ENCODE measurements around the gene ASF1A. TPM values are rescaled to one million over a fixed set of nuclear protein-coding genes. Genes with fewer than 3 reads are reported as not detected.

Gene ASF1A
- total and polyA plus RNA-seq, 10 of the 15 experiments (the other 5 are each of a cell fraction or from before 2014, with no cell fraction given) = 23.7 to 103 (median 31.5) TPM

DNA sequence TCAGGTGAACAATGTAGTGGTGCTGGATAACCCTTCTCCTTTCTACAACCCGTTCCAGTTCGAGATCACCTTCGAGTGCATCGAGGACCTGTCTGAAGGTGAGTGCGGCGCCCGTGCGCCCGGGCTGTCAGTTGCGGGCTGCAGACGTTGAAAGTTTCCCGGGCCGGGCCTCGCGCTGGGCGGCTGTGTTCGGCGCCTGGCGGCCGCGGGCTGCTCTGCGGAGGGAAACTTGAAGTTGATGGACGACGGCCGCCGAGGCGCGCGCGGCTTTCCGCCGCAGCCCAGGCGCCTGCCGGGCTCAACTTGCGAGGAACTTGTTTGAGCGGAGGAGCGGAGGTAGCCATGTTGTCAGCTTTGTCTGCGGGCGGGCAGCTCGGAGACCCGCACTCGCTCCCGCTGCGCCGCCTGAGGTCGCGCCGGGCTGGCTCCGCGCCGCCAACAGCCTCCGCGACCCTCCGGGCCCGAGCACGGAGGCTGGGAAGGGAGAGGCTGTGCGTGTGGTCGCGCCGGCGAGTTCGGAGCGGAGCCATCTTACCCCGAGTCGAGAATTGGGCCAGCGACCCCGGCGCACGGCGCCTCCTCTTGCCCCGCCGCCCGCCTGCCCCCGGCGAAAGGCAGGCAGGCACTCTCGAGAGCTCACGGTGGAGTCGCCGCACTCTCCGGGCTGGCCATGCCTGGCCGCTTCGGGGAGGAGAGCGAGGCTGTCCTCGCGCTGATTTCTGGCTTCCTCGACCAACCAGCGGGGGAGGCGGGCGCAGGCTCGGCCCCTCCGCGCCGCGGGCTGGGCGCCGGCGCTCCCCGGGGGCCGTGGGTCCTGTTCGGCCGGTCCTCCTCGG lies 691 bp downstream of the ASF1A start:
- DNase-seq (ENCODE audit: low read depth, low spot score) (no peak), FAIRE-seq (no peak), ATAC-seq (peak; percentile 67)
- ChIA-PET POLR2A (interaction anchor here (2.5 to 3.3 kb wide), 2 partner anchors 12 to 40 kb away, joined by 12 to 14 read pairs; partner anchors contain the start of gene MCM9), RAD21 (ENCODE audit: unreplicated experiment) (interaction anchor here (0.9 to 4.1 kb wide), 6 partner anchors 12 to 108 kb away, joined by 3 to 34 read pairs (median 8); partner anchors contain the start of gene MCM9), CTCF (interaction anchor here (0.5 to 3.9 kb wide), 6 partner anchors 13 to 304 kb away, joined by 3 to 22 read pairs (median 6); partner anchors contain the start of gene MCM9), SMC1A (ENCODE audit: uncharacterized antibody, unreplicated experiment) (interaction anchor here (1.8 to 4.0 kb wide), 8 partner anchors 9 to 329 kb away, joined by 4 to 37 read pairs (median 11); partner anchors contain the start of gene MCM9)
- H3K36me3 ChIP-seq (ENCODE audit: control insufficient read depth in 2 of 2, insufficient read depth in 2 of 2, low read length in 1 of 2) = no peaks in the 10 kb centered on the region
- intact Hi-C loops (cut with micrococcal nuclease; ENCODE audit: unreplicated experiment) (loop anchor here (1.0 to 10.0 kb wide), 8 partner anchors 40 to 450 kb away; partner anchors contain the start of genes CEP85L, MAN1A1 and MCM9), in situ Hi-C loops (cut with MboI) (no loop called here)
- 2% methylated on average over 87 of the region's 102 CpGs for WGBS (ENCODE audit: insufficient coverage, insufficient replicate concordance, low lambda C conversion rate, missing lambda C conversion rate)
- peaks cover 11% of the 10 kb centered on the region for H3K4me1 ChIP-seq (ENCODE audit: control insufficient read depth, insufficient read depth, low read length)
- BruUV-seq (replicated peaks) = TSS peak; percentile 81
- peak overlapping the region; percentile 75 for H2AFZ ChIP-seq (ENCODE audit: control insufficient read depth, low read depth, low read length)
- no peaks in the 10 kb centered on the region for H3K9me3 ChIP-seq (replicated peaks; ENCODE audit: control insufficient read depth, insufficient read depth, low read length)
- H3K79me2 ChIP-seq (ENCODE audit: control insufficient read depth, insufficient read depth, low read length) = peaks cover 75% of the 10 kb centered on the region
- H3K9ac ChIP-seq (ENCODE audit: control insufficient read depth, insufficient read depth, low read length) = peak overlapping the region; percentile 92
- peak overlapping the region; percentile 90 for H3K27ac ChIP-seq (ENCODE audit: control insufficient read depth, insufficient read depth)
- H3K4me3 ChIP-seq = peak overlapping the region; percentile 79
- peak overlapping the region; percentile 64; the same call in 1 of the 2 replicates for H3K4me2 ChIP-seq (ENCODE audit: control insufficient read depth, insufficient read depth)
- H4K20me1 ChIP-seq (ENCODE audit: control insufficient read depth, insufficient read depth) = no peaks in the 10 kb centered on the region
- H3K27me3 ChIP-seq (replicated peaks in 1 of 2; ENCODE audit: control insufficient read depth in 2 of 2, insufficient read depth in 2 of 2, low read length in 1 of 2) = no peaks in the 10 kb centered on the region
- TF ChIP-seq CBX5 (IDR thresholded peaks at IDR 0.05; ENCODE audit: low read depth) (0 out of 2 replicates have a peak, but pooled peaks have one; percentile 44), EZH2 (IDR thresholded peaks at IDR 0.05; ENCODE audit: borderline replicate concordance, control insufficient read depth, low read depth, low read length) (no peak), ZNF384 (IDR thresholded peaks at IDR 0.05; ENCODE audit: borderline replicate concordance, low read depth, low read length) (no peak), RUNX3 (IDR thresholded peaks at IDR 0.05; ENCODE audit: low read length) (no peak), EED (IDR thresholded peaks at IDR 0.05; ENCODE audit: low read depth) (peak; percentile 17; the same call in 1 of the 2 replicates), RAD51 (IDR thresholded peaks at IDR 0.05) (no peak), FOXK2 (IDR thresholded peaks at IDR 0.05) (no peak; the same call in 1 of the 2 replicates), ASH2L (IDR thresholded peaks at IDR 0.05; ENCODE audit: borderline replicate concordance, low read depth) (peak; percentile 74; the same call in 1 of the 2 replicates), RBBP5 (conservative IDR thresholded peaks at IDR 0.05) (0 out of 2 replicates have a peak, but pooled peaks have one; percentile 28)
- TF ChIP-seq, protein P1, sequence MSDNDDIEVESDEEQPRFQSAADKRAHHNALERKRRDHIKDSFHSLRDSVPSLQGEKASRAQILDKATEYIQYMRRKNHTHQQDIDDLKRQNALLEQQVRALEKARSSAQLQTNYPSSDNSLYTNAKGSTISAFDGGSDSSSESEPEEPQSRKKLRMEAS (IDR thresholded peaks at IDR 0.05; ENCODE audit: low read depth, low read length) = peak; percentile 23; the same call in 1 of the 2 replicates
- TF ChIP-seq, protein P2, sequence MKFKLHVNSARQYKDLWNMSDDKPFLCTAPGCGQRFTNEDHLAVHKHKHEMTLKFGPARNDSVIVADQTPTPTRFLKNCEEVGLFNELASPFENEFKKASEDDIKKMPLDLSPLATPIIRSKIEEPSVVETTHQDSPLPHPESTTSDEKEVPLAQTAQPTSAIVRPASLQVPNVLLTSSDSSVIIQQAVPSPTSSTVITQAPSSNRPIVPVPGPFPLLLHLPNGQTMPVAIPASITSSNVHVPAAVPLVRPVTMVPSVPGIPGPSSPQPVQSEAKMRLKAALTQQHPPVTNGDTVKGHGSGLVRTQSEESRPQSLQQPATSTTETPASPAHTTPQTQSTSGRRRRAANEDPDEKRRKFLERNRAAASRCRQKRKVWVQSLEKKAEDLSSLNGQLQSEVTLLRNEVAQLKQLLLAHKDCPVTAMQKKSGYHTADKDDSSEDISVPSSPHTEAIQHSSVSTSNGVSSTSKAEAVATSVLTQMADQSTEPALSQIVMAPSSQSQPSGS (IDR thresholded peaks at IDR 0.05; ENCODE audit: low read length) = no peak
- TF ChIP-seq, protein P3, sequence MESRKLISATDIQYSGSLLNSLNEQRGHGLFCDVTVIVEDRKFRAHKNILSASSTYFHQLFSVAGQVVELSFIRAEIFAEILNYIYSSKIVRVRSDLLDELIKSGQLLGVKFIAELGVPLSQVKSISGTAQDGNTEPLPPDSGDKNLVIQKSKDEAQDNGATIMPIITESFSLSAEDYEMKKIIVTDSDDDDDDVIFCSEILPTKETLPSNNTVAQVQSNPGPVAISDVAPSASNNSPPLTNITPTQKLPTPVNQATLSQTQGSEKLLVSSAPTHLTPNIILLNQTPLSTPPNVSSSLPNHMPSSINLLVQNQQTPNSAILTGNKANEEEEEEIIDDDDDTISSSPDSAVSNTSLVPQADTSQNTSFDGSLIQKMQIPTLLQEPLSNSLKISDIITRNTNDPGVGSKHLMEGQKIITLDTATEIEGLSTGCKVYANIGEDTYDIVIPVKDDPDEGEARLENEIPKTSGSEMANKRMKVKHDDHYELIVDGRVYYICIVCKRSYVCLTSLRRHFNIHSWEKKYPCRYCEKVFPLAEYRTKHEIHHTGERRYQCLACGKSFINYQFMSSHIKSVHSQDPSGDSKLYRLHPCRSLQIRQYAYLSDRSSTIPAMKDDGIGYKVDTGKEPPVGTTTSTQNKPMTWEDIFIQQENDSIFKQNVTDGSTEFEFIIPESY (IDR thresholded peaks at IDR 0.05) = no peak
- TF ChIP-seq, protein P4, sequence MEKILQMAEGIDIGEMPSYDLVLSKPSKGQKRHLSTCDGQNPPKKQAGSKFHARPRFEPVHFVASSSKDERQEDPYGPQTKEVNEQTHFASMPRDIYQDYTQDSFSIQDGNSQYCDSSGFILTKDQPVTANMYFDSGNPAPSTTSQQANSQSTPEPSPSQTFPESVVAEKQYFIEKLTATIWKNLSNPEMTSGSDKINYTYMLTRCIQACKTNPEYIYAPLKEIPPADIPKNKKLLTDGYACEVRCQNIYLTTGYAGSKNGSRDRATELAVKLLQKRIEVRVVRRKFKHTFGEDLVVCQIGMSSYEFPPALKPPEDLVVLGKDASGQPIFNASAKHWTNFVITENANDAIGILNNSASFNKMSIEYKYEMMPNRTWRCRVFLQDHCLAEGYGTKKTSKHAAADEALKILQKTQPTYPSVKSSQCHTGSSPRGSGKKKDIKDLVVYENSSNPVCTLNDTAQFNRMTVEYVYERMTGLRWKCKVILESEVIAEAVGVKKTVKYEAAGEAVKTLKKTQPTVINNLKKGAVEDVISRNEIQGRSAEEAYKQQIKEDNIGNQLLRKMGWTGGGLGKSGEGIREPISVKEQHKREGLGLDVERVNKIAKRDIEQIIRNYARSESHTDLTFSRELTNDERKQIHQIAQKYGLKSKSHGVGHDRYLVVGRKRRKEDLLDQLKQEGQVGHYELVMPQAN (conservative IDR thresholded peaks at IDR 0.05) = 0 out of 2 replicates have a peak, but pooled peaks have one; percentile 61

Measured in GM12878 (cell line).